Measurements from ENCODE around the gene PPARA.

- TF ChIP-seq POLR2A (IDR thresholded peaks at IDR 0.05; ENCODE audit: low read depth, low read length): no peak
- TF ChIP-seq POLR2AphosphoS5 (IDR thresholded peaks at IDR 0.05; ENCODE audit: low read depth, low read length): no peak
- TF ChIP-seq TAF1 (IDR thresholded peaks at IDR 0.05; ENCODE audit: borderline replicate concordance, low read depth, low read length): no peak
These were observed 91.2 kb downstream of the PPARA start for GRCh38 chr22:46241396-46242007.

Measured in GM12892 (cell line).